H1 (cell line): Measurements from ENCODE around the gene B3GAT2. TPM values are rescaled to one million over a fixed set of nuclear protein-coding genes. Genes with fewer than 3 reads are reported as not detected.
A peak's percentile ranks its signal among the peaks of the same experiment; 100 is the strongest.

Experiments used
- CTCF ChIA-PET: fragments of 300-600 bp; sonication (Branson Sonifier 250); formaldehyde crosslinking; loops from one replicate; lab custom pipeline; 2021; ENCODE audit not compliant: partially characterized antibody; lab: Charles Lee
- POLR2A ChIA-PET: fragments of 300-600 bp; sonication (Branson Sonifier 250); formaldehyde crosslinking; loops from one replicate; lab custom pipeline; 2021; ENCODE audit warnings: inconsistent platforms; ENCODE audit not compliant: partially characterized antibody; lab: Charles Lee
- DNase-seq, 2 experiments: peaks; one replicate each; pipeline versions ENCODE4 v3.0.0 to v3.0.0-alpha.2; 2010 to 2022; ENCODE audit warnings: low spot score in 2 of 2, low read depth in 1 of 2, mixed read lengths in 1 of 2
- FAIRE-seq: peaks from 2 replicates; lab custom pipeline; 2011; peaks lifted over from hg19 to GRCh38; lab: Jason Lieb, UNC
- H2AFZ ChIP-seq: 2 replicates; pipeline ENCODE4 v1.8.1; 2012; ENCODE audit warnings: low read length, inconsistent platforms
- H2AK5ac ChIP-seq: 2 replicates; pipeline ENCODE4 v1.6.1; 2013; ENCODE audit warnings: low read depth, low read length
- H2BK120ac ChIP-seq: replicated peaks from 2 replicates; pipeline ENCODE3; 2013; ENCODE audit warnings: low read depth, low read length, inconsistent platforms
- H2BK12ac ChIP-seq: 2 replicates; pipeline ENCODE4 v1.6.1; 2013; ENCODE audit warnings: low read depth, low read length
- H2BK15ac ChIP-seq: 2 replicates; pipeline ENCODE4 v1.6.1; 2013; ENCODE audit warnings: low read length
- H2BK20ac ChIP-seq: 2 replicates; pipeline ENCODE4 v1.6.1; 2013; ENCODE audit warnings: low read length
- H2BK5ac ChIP-seq: 2 replicates; pipeline ENCODE4 v1.6.1; 2013; ENCODE audit warnings: low read depth, low read length
- H3K14ac ChIP-seq: 2 replicates; pipeline ENCODE4 v1.6.1; 2013; ENCODE audit warnings: inconsistent platforms; ENCODE audit not compliant: insufficient read length
- H3K18ac ChIP-seq: 2 replicates; pipeline ENCODE4 v1.6.1; 2013; ENCODE audit warnings: low read length; ENCODE audit errors: extremely low read depth
- H3K23ac ChIP-seq: 2 replicates; pipeline ENCODE4 v1.6.1; 2013; ENCODE audit warnings: inconsistent platforms; ENCODE audit not compliant: insufficient read length
- H3K23me2 ChIP-seq: 2 replicates; pipeline ENCODE4 v1.6.1; 2013; ENCODE audit warnings: low read depth, low read length
- H3K27ac ChIP-seq: 2 replicates; pipeline ENCODE4 v1.6.1; 2011; ENCODE audit warnings: low read depth, low read length, inconsistent platforms
- H3K27me3 ChIP-seq, 4 experiments: replicated peaks in 1 of 4; 1 replicate in 1 of 4; 2 replicates in 3 of 4; pipeline versions ENCODE4 v1.6.1 to v1.8.1; 2011 to 2013; ENCODE audit warnings: low read length in 3 of 4, mild to moderate bottlenecking in 3 of 4, inconsistent platforms in 2 of 4, mixed read lengths in 2 of 4, moderate library complexity in 1 of 4; ENCODE audit not compliant: control insufficient read depth in 3 of 4, insufficient read depth in 3 of 4; ENCODE audit errors: extremely low read depth in 1 of 4
- H3K36me3 ChIP-seq, 4 experiments: 2 replicates each; pipeline versions ENCODE4 v1.6.1 to v1.8.1; 2011 to 2013; ENCODE audit warnings: mild to moderate bottlenecking in 4 of 4, low read length in 3 of 4, moderate library complexity in 2 of 4, control low read depth in 1 of 4, inconsistent platforms in 1 of 4; ENCODE audit not compliant: insufficient read depth in 4 of 4, control insufficient read depth in 2 of 4
- H3K4ac ChIP-seq: replicated peaks from 2 replicates; pipeline ENCODE3; 2013; ENCODE audit warnings: low read length, low read depth, mixed read lengths, inconsistent platforms; ENCODE audit not compliant: insufficient read length
- H3K4me1 ChIP-seq, 4 experiments: replicated peaks in 1 of 4; 1 replicate in 1 of 4; 2 replicates in 3 of 4; pipeline versions ENCODE4 v1.6.1 to v1.8.1; 2011 to 2013; ENCODE audit warnings: low read length in 3 of 4, inconsistent platforms in 2 of 4, mixed read lengths in 1 of 4; ENCODE audit not compliant: insufficient read depth in 4 of 4, control insufficient read depth in 3 of 4
- H3K4me2 ChIP-seq, 2 experiments: 2 replicates each; pipeline versions ENCODE4 v1.6.1 to v1.8.1; 2011 to 2013; ENCODE audit warnings: low read depth in 2 of 2, low read length in 2 of 2, control low read depth in 1 of 2, inconsistent platforms in 1 of 2, mild to moderate bottlenecking in 1 of 2; ENCODE audit not compliant: insufficient read depth in 1 of 2
- H3K4me3 ChIP-seq, 4 experiments: fragments of 200-600, 300-600 bp in 1 of 4; sonication (generic), shearing (Covaris generic), sonication (Bioruptor Twin) in 1 of 4; 2 replicates each; pipeline versions ENCODE4 v1.5.1 to v1.8.1; 2011 to 2016; ENCODE audit warnings: low read length in 4 of 4, low read depth in 3 of 4, control low read depth in 2 of 4, inconsistent platforms in 2 of 4, mild to moderate bottlenecking in 2 of 4, mixed read lengths in 1 of 4, moderate library complexity in 1 of 4; ENCODE audit not compliant: insufficient read depth in 2 of 4; ENCODE audit errors: extremely low read depth in 1 of 4
- H3K56ac ChIP-seq: replicated peaks from 2 replicates; pipeline ENCODE3; 2013; ENCODE audit warnings: low read depth, mild to moderate bottlenecking, mixed read lengths, low read length, inconsistent platforms; ENCODE audit not compliant: insufficient read length
- H3K79me1 ChIP-seq: 2 replicates; pipeline ENCODE4 v1.6.1; 2013; ENCODE audit warnings: low read depth, low read length, control low read depth
- H3K79me2 ChIP-seq, 2 experiments: 2 replicates each; pipeline versions ENCODE4 v1.6.1 to v1.8.1; 2012 to 2013; ENCODE audit warnings: low read length in 2 of 2, mild to moderate bottlenecking in 2 of 2, inconsistent platforms in 1 of 2; ENCODE audit not compliant: insufficient read depth in 2 of 2, control insufficient read depth in 1 of 2
- H3K9ac ChIP-seq, 4 experiments: replicated peaks in 1 of 4; 1 replicate in 1 of 4; 2 replicates in 3 of 4; pipeline versions ENCODE4 v1.6.1 to v1.8.1; 2011 to 2013; ENCODE audit warnings: low read depth in 3 of 4, low read length in 3 of 4, control low read depth in 2 of 4, mild to moderate bottlenecking in 2 of 4, moderate library complexity in 2 of 4, inconsistent platforms in 1 of 4; ENCODE audit errors: extremely low read depth in 1 of 4
- H3K9me3 ChIP-seq, 2 experiments: 2 replicates each; pipeline versions ENCODE4 v1.6.1 to v1.8.1; 2012 to 2013; ENCODE audit warnings: mild to moderate bottlenecking in 2 of 2, moderate library complexity in 2 of 2, control low read depth in 1 of 2, inconsistent platforms in 1 of 2, low read depth in 1 of 2, low read length in 1 of 2, mixed read lengths in 1 of 2; ENCODE audit not compliant: insufficient read depth in 2 of 2
- H4K20me1 ChIP-seq, 2 experiments: replicated peaks in 1 of 2; 2 replicates each; pipeline versions ENCODE3 to v1.8.1; 2011 to 2013; ENCODE audit warnings: inconsistent platforms in 2 of 2, low read length in 2 of 2, mild to moderate bottlenecking in 1 of 2; ENCODE audit not compliant: insufficient read depth in 2 of 2, control insufficient read depth in 1 of 2
- H4K5ac ChIP-seq: 2 replicates; pipeline ENCODE4 v1.6.1; 2013; ENCODE audit warnings: low read length, low read depth, mixed read lengths, inconsistent platforms; ENCODE audit not compliant: insufficient read length
- H4K8ac ChIP-seq: 2 replicates; pipeline ENCODE4 v1.8.0; 2013; ENCODE audit warnings: mild to moderate bottlenecking, moderate library complexity, low read length, inconsistent platforms; ENCODE audit not compliant: insufficient read depth; ENCODE audit errors: extremely low read depth
- H4K91ac ChIP-seq: replicated peaks from 2 replicates; pipeline ENCODE3; 2013; ENCODE audit warnings: low read length, mixed read lengths, inconsistent platforms; ENCODE audit not compliant: insufficient read length
- CTBP2 ChIP-seq: IDR thresholded peaks from 2 replicates; pipeline ENCODE4 v1.7.0; 2011; ENCODE audit warnings: borderline replicate concordance, mild to moderate bottlenecking, moderate library complexity, mixed read lengths, low read length; ENCODE audit not compliant: insufficient read depth, insufficient read length
- HDAC6 ChIP-seq: IDR thresholded peaks from one replicate; pipeline ENCODE4 v1.7.1; 2012; ENCODE audit warnings: low read depth, mild to moderate bottlenecking, inconsistent platforms, low read length, moderate library complexity
- SIN3A ChIP-seq, 2 experiments: IDR thresholded peaks in 1 of 2; conservative IDR thresholded peaks in 1 of 2; 2 replicates each; pipeline ENCODE4 v1.6.1; 2011 to 2012; ENCODE audit warnings: low read length in 2 of 2, improper control_type of control experiment in 1 of 2, low read depth in 1 of 2, mild to moderate bottlenecking in 1 of 2
- TCF12 ChIP-seq: IDR thresholded peaks from 2 replicates; pipeline ENCODE4 v1.6.1; 2011; ENCODE audit warnings: low read depth, mild to moderate bottlenecking, low read length
- WGBS, 2 experiments: shearing (Covaris generic) in 1 of 2; methylation state at CpG; one replicate each; pipeline versions ENCODE4 v1.1.6 to v1.1.7; 2013 to 2015; ENCODE audit warnings: low lambda C conversion rate in 2 of 2, mixed read lengths in 2 of 2, inconsistent platforms in 1 of 2, low coverage in 1 of 2, missing lambda C conversion rate in 1 of 2; ENCODE audit not compliant: insufficient replicate concordance in 2 of 2, insufficient coverage in 1 of 2, insufficient read length in 1 of 2; ENCODE audit errors: extremely low coverage in 1 of 2, missing lambda C conversion rate in 1 of 2; 5-methylcytosine and 5-hydroxymethylcytosine counted together
- polyA plus RNA-seq, 7 experiments: library from polyadenylated mRNA; depleted of rRNA in 3 of 7; stranded (reverse) in 5 of 7; unstranded in 2 of 7; fragments of >200 nt in 5 of 7; fragments of 200-250 nt in 2 of 7; gene quantifications; 1 replicate in 5 of 7; 2 replicates in 1 of 7; 4 replicates in 1 of 7; pipeline versions ENCODE4 v1.2.1 to v1.2.3, GENCODE V29; 2011 to 2013; ENCODE audit warnings: missing spikeins in 2 of 7, mixed read lengths in 2 of 7
- total RNA-seq: library from RNA; stranded (reverse); fragmentation: NEBNext Ultra II Directional; extraction: Animal tissue kit (Norgen Biotek cat#: 25700); gene quantifications from 2 replicates; pipeline ENCODE4 v1.2.1, GENCODE V29; 2021

B3GAT2 gene
- total and polyA plus RNA-seq, 2 of the 8 experiments (the other 6 are each of a cell fraction or from before 2014, with no cell fraction given) = 0.83 to 1.9 TPM

GRCh38 chr6:70997379-70997778 lies 40.5 kb upstream of the B3GAT2 start:
- no peak overlapping the region for H3K18ac ChIP-seq
- H2AFZ ChIP-seq = no peak overlapping the region
- DNase-seq (no peak), FAIRE-seq (no peak)
- H3K14ac ChIP-seq = no peak overlapping the region
- H3K4me2 ChIP-seq = no peak overlapping the region
- CTCF ChIA-PET = interaction anchor here (1.0 kb wide), 1 partner anchor 40 kb away, joined by 5 read pairs; the partner anchor contains the start of gene B3GAT2
- no peak overlapping the region for H2BK12ac ChIP-seq
- no peaks in the 10 kb centered on the region for H3K9me3 ChIP-seq
- no peak overlapping the region for H3K4me3 ChIP-seq
- POLR2A ChIA-PET = no interaction called here
- no peak overlapping the region for H2AK5ac ChIP-seq
- peak overlapping the region; percentile 69; the same call in 1 of the 2 replicates for H4K8ac ChIP-seq
- no peak overlapping the region for H3K56ac ChIP-seq
- H3K27ac ChIP-seq = no peak overlapping the region
- no peaks in the 10 kb centered on the region for H3K4me1 ChIP-seq
- no peak overlapping the region for H4K91ac ChIP-seq
- no peak overlapping the region for H3K4ac ChIP-seq
- 76% methylated on average over 3 of the region's 3 CpGs; no CpG with 5 or more reads in 1 of the 2 experiments for WGBS, 2 experiments
- no peaks in the 10 kb centered on the region for H3K79me1 ChIP-seq
- H3K36me3 ChIP-seq = no peaks in the 10 kb centered on the region
- no peak overlapping the region for H4K5ac ChIP-seq
- no peak overlapping the region for H2BK15ac ChIP-seq
- H3K27me3 ChIP-seq = no peaks in the 10 kb centered on the region
- H3K79me2 ChIP-seq = no peaks in the 10 kb centered on the region
- no peak overlapping the region for H3K23ac ChIP-seq
- no peaks in the 10 kb centered on the region for H3K23me2 ChIP-seq
- no peaks in the 10 kb centered on the region for H4K20me1 ChIP-seq
- no peak overlapping the region for H2BK120ac ChIP-seq
- no peak overlapping the region for H2BK5ac ChIP-seq
- no peak overlapping the region for H3K9ac ChIP-seq
- no peak overlapping the region for H2BK20ac ChIP-seq
- TF ChIP-seq TCF12 = no peak
- TF ChIP-seq HDAC6 = no peak
- TF ChIP-seq SIN3A (conservative IDR thresholded peaks at IDR 0.05 in 1 of 2, IDR thresholded peaks at IDR 0.05 in 1 of 2; ENCODE audit: low read depth in 1 of 2, low read length in 2 of 2) = no peak
- TF ChIP-seq CTBP2 = no peak
